GM12878 (cell line): ENCODE data around the gene ANK2. TPM values are rescaled to one million over a fixed set of nuclear protein-coding genes. Genes with fewer than 3 reads are reported as not detected.

Experiments used
- ATAC-seq: fragments of 200-7000 bp; cut with Tn5 transposase; 3 replicates; pipeline ENCODE4 v1.9.1; 2020; ENCODE audit warnings: mild to moderate bottlenecking, moderate library complexity
- BruUV-seq: library from RNA; stranded (reverse); fragments of 400-500 nt; replicated peaks from 2 replicates; lab custom pipeline; 2021; lab: Mats Ljungman, UMichigan
- CTCF ChIA-PET: fragments of 300-600 bp; sonication (Branson Sonifier 250); formaldehyde crosslinking; extraction: SDS; loops from one replicate; lab custom pipeline; 2021; ENCODE audit warnings: inconsistent platforms; lab: Yijun Ruan, JAX
- POLR2A ChIA-PET: fragments of 350-600 bp; formaldehyde crosslinking; extraction: SDS; loops from one replicate; lab custom pipeline; 2021; ENCODE audit warnings: inconsistent platforms; lab: Charles Lee
- RAD21 ChIA-PET: fragments of 300-600 bp; sonication (Branson Sonifier 250); formaldehyde crosslinking; loops from one replicate; lab custom pipeline; 2023; ENCODE audit warnings: antibody characterized with exemption; ENCODE audit not compliant: unreplicated experiment; lab: Charles Lee
- SMC1A ChIA-PET: fragments of 300-600 bp; sonication (Branson Sonifier 250); formaldehyde crosslinking; loops from one replicate; lab custom pipeline; 2023; ENCODE audit not compliant: unreplicated experiment, uncharacterized antibody; lab: Charles Lee
- DNase-seq: peaks from one replicate; pipeline ENCODE4 v3.0.0-alpha.2; 2011; ENCODE audit warnings: low read depth, low spot score
- FAIRE-seq: peaks from 3 replicates; lab custom pipeline; 2011; peaks lifted over from hg19 to GRCh38; lab: Jason Lieb, UNC
- H2AFZ ChIP-seq: 2 replicates; pipeline ENCODE4 v1.6.0; 2011; ENCODE audit warnings: low read depth, low read length, control low read depth; ENCODE audit not compliant: control insufficient read depth
- H3K27ac ChIP-seq: 2 replicates; pipeline ENCODE4 v1.5.1; 2011; ENCODE audit warnings: control low read depth; ENCODE audit not compliant: control insufficient read depth, insufficient read depth
- H3K27me3 ChIP-seq, 2 experiments: replicated peaks in 1 of 2; 2 replicates each; pipeline versions ENCODE4 v1.6.0 to v1.6.1; 2011; ENCODE audit warnings: low read length in 1 of 2; ENCODE audit not compliant: control insufficient read depth in 2 of 2, insufficient read depth in 2 of 2
- H3K36me3 ChIP-seq, 2 experiments: 2 replicates each; pipeline ENCODE4 v1.5.1; 2011; ENCODE audit warnings: low read length in 1 of 2; ENCODE audit not compliant: control insufficient read depth in 2 of 2, insufficient read depth in 2 of 2
- H3K4me1 ChIP-seq: 2 replicates; pipeline ENCODE4 v1.6.1; 2011; ENCODE audit warnings: mild to moderate bottlenecking, low read length, moderate library complexity, mixed read lengths; ENCODE audit not compliant: control insufficient read depth, insufficient read depth
- H3K4me2 ChIP-seq: 2 replicates; pipeline ENCODE4 v1.6.0; 2011; ENCODE audit warnings: control low read depth; ENCODE audit not compliant: control insufficient read depth, insufficient read depth
- H3K4me3 ChIP-seq: fragments of 200-600 bp; sonication (generic); 2 replicates; pipeline ENCODE4 v1.5.1; 2016
- H3K79me2 ChIP-seq: 2 replicates; pipeline ENCODE4 v1.6.0; 2011; ENCODE audit warnings: low read length; ENCODE audit not compliant: control insufficient read depth, insufficient read depth
- H3K9ac ChIP-seq: 2 replicates; pipeline ENCODE4 v1.8.0; 2011; ENCODE audit warnings: low read length, control low read depth, mixed read lengths; ENCODE audit not compliant: control insufficient read depth, insufficient read depth
- H3K9me3 ChIP-seq: replicated peaks from 3 replicates; pipeline ENCODE4 v1.5.1; 2011; ENCODE audit warnings: mild to moderate bottlenecking, low read length; ENCODE audit not compliant: control insufficient read depth, insufficient read depth
- H4K20me1 ChIP-seq: 2 replicates; pipeline ENCODE4 v1.6.0; 2011; ENCODE audit not compliant: control insufficient read depth, insufficient read depth
- IKZF2 ChIP-seq, 2 experiments: fragments of 450-650 bp; IDR thresholded peaks; 2 replicates each; pipeline ENCODE4 v1.6.1; 2017; ENCODE audit warnings: mild to moderate bottlenecking in 2 of 2, moderate library complexity in 2 of 2
- NR2C2 ChIP-seq: IDR thresholded peaks from 2 replicates; pipeline ENCODE4 v1.6.1; 2011; ENCODE audit warnings: borderline replicate concordance, low read depth; ENCODE audit not compliant: control insufficient read depth, insufficient read length
- SUPT20H ChIP-seq: IDR thresholded peaks from 2 replicates; pipeline ENCODE4 v1.6.1; 2011; ENCODE audit warnings: low read depth, mild to moderate bottlenecking, low read length, moderate library complexity, borderline replicate concordance; ENCODE audit not compliant: control insufficient read depth
- WGBS: methylation state at CpG from one replicate; pipeline ENCODE4 v1.1.6; 2016; ENCODE audit warnings: low lambda C conversion rate; ENCODE audit not compliant: insufficient replicate concordance, insufficient coverage; ENCODE audit errors: missing lambda C conversion rate; 5-methylcytosine and 5-hydroxymethylcytosine counted together
- in situ Hi-C: fragments of 300-500 bp; cut with MboI; formaldehyde crosslinking; loops from 9 replicates; pipeline ENCODE4 v1.14.3; 2018; ENCODE audit warnings: mixed read lengths
- intact Hi-C: fragments of 100-400 bp; cut with micrococcal nuclease; formaldehyde crosslinking; loops from one replicate; pipeline ENCODE4 v1.14.2; 2022; ENCODE audit not compliant: unreplicated experiment
- polyA plus RNA-seq, 11 experiments: library from polyadenylated mRNA; depleted of rRNA in 4 of 11; unstranded in 6 of 11; stranded (reverse) in 5 of 11; fragments of >200 nt; fragmentation: Nextera tagmentation in 4 of 11; fragmentation: Illumina TruSeq in 1 of 11; extraction: Ambion mirVana in 4 of 11; extraction: Trizol in 1 of 11; gene quantifications; 1 replicate in 1 of 11; 2 replicates in 10 of 11; pipeline versions ENCODE4 v1.2.1 to v1.2.3, GENCODE V29; 2011 to 2016; ENCODE audit warnings: inconsistent platforms in 2 of 11, missing spikeins in 2 of 11, low read depth in 1 of 11
- total RNA-seq, 4 experiments: library from RNA; depleted of rRNA in 3 of 4; stranded (reverse); fragments of >200 nt in 3 of 4; fragmentation: Illumina TruSeq in 1 of 4; extraction: Trizol in 1 of 4; gene quantifications; 2 replicates each; pipeline versions ENCODE4 v1.2.1 to v1.2.3, GENCODE V29; 2013 to 2021

The ANK2 gene
- total and polyA plus RNA-seq, 10 of the 15 experiments (the other 5 are each of a cell fraction or from before 2014, with no cell fraction given), result 1.6 to 13.0 (median 4.1) TPM

DNA sequence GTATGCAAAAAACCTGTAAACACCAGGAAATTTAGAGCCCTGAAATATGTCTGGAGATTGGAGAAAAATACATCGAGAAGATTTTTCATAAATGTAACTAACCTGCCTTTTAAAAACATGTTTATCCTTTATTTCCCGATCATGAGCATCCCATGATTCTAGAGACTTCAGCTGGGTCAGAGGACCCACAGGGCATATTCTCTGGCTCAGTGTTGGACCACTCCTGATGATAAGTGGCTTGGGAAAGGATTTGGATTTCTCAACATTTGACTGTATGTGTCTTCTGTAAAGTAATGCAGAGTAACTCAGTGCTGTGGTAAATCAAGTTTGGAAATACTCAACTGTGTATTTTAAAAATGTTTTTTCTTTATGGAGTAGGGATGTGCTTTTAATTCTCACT lies 40.0 kb upstream of the ANK2 start:
- no peak for DNase-seq
- no peaks in the 10 kb centered on the region for H3K79me2 ChIP-seq
- H3K4me3 ChIP-seq, result no peak overlapping the region
- H3K4me2 ChIP-seq, result no peak overlapping the region
- no TSS peak for BruUV-seq
- no peaks in the 10 kb centered on the region for H3K9me3 ChIP-seq
- no peak overlapping the region for H3K9ac ChIP-seq
- intact Hi-C loops, result no loop called here
- H2AFZ ChIP-seq, result no peak overlapping the region
- FAIRE-seq, result no peak
- H3K4me1 ChIP-seq, result no peaks in the 10 kb centered on the region
- H4K20me1 ChIP-seq, result no peaks in the 10 kb centered on the region
- in situ Hi-C loops, result no loop called here
- SMC1A ChIA-PET, result no interaction called here
- no peak for TF ChIP-seq SUPT20H
- TF ChIP-seq IKZF2 (IDR thresholded peaks at IDR 0.05), result no peak
- RAD21 ChIA-PET, result no interaction called here
- no peaks in the 10 kb centered on the region for H3K27me3 ChIP-seq
- POLR2A ChIA-PET, result no interaction called here
- WGBS, result 100% methylated on average over 2 of the region's 2 CpGs
- H3K27ac ChIP-seq, result no peak overlapping the region
- no peak for ATAC-seq
- CTCF ChIA-PET, result no interaction called here
- no peaks in the 10 kb centered on the region for H3K36me3 ChIP-seq

DNA sequence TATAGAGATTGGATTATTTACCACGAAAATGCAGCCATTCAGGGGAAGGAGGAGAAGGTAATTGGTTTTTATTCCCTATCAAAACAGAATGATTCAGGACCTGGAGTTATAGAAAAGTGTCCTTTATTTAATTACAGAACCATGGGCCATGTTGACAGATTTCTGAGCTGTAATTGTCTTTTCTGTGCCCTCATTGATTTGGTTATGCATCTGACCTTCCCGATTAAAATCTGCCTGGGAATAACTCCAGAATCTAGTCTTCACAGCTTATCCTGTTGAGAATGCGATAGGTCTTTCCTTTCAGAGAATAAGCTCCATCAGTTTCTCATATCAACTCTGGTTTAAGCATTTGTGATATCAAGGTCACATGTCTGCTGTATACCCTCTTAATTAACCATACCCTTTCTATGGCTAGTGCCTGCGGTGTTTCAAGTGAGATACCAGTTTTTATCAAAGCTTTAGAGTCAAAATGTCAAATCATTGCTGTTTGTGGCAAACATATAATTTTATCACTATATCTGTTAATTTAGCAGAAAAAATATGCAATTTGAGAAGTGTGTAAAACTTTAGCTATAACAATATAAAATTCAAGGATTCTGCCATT lies 37.2 kb upstream of the ANK2 start:
- H3K9me3 ChIP-seq, result no peaks in the 10 kb centered on the region
- intact Hi-C loops, result no loop called here
- ATAC-seq (no peak), DNase-seq (no peak), FAIRE-seq (no peak)
- H4K20me1 ChIP-seq, result no peaks in the 10 kb centered on the region
- WGBS, result 73% methylated on average over 4 of the region's 4 CpGs
- H3K27me3 ChIP-seq, result no peaks in the 10 kb centered on the region
- H3K36me3 ChIP-seq, result no peaks in the 10 kb centered on the region
- no peak overlapping the region for H3K9ac ChIP-seq
- no TSS peak for BruUV-seq
- CTCF ChIA-PET, result interaction anchor here (1.3 kb wide), 1 partner anchor 61 kb away, joined by 4 read pairs; no protein-coding TSS in a partner anchor
- SMC1A ChIA-PET, result interaction anchor here (1.1 to 3.1 kb wide), 2 partner anchors 8 to 37 kb away, joined by 3 to 9 read pairs; no protein-coding TSS in a partner anchor
- no peak overlapping the region for H3K4me2 ChIP-seq
- no peak for TF ChIP-seq NR2C2
- no peak overlapping the region for H3K4me3 ChIP-seq
- POLR2A ChIA-PET, result interaction anchor here (0.9 kb wide), 1 partner anchor 18 kb away, joined by 3 read pairs; no protein-coding TSS in a partner anchor
- H2AFZ ChIP-seq, result no peak overlapping the region
- RAD21 ChIA-PET, result no interaction called here
- no peak overlapping the region for H3K27ac ChIP-seq
- H3K79me2 ChIP-seq, result no peaks in the 10 kb centered on the region
- in situ Hi-C loops, result no loop called here
- no peaks in the 10 kb centered on the region for H3K4me1 ChIP-seq
